Measurements from ENCODE around the gene MPP1. TPM values are rescaled to one million over a fixed set of nuclear protein-coding genes. Genes with fewer than 3 reads are reported as not detected.
A peak's percentile ranks its signal among the peaks of the same experiment; 100 is the strongest.

MPP1 gene
- polyA plus RNA-seq (2013, experiment 1 of 2): 0.39 TPM
- polyA plus RNA-seq (2013, experiment 2 of 2): 0.37 TPM

DNA sequence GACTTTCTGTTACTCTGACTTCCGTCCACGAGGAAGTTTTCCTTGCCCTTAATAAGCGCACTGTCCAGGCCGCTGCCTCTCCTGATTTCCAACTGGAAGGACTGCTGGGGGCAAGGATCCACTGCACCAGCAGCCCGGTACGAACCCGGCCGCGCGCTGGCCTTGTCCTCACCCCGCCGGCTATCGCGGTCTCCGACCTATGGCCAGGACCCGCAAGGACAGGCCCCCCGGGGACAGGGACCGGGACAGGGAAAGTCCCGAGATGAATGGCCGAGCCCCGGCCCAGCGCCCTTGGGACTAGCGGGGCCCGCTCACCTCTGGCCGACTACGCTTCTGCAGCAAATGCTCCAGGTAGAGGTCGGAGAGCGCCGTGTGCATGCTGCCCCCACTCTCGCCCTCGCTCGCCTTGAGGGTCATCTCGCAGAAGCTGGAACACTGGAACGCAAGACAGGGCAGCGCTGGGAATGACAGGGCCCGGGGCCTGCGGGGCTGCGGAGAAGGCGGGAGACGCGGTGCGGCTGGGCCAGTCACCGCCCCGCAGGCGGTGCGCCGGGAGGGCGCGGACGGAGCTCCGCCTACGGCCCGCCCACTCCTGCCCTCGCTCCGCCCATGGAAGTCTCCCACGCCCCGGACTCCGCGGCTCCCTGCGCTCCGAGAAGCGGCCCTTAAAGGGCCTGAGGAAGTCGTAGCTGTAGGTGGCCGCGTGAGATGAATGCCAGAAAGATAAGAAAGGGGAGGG, at the start of gene MPP1:
MPP1 (minus strand) TSS at position 529 of the 739 bp plus-strand sequence; CDS start at position 417, 112 bp downstream.
- Histone ChIP-seq H2BK12ac (ENCODE audit: low read length) (no peak within 1 kb of the TSS), H3K14ac (ENCODE audit: low read length) (peak within 1 kb of the TSS; percentile 63), H4K8ac (ENCODE audit: low read depth, low read length) (no peak within 1 kb of the TSS), H3K18ac (ENCODE audit: low read length) (peak within 1 kb of the TSS; percentile 38), H2AK5ac (ENCODE audit: low read depth, low read length) (no peak within 1 kb of the TSS), H4K91ac (ENCODE audit: low read depth, low read length, poor library complexity) (no peak within 1 kb of the TSS), H3K4me3 (ENCODE audit: low read length in 2 of 2) (peak within 1 kb of the TSS; percentile 39 to 76), H3K9ac (ENCODE audit: low read depth, low read length, poor library complexity) (peak within 1 kb of the TSS; percentile 50), H3K27me3 (ENCODE audit: control insufficient read depth in 3 of 3, insufficient read depth in 3 of 3, low read depth in 1 of 3, low read length in 3 of 3) (peaks cover 0 to 81% (median 44%) of the 10 kb centered on the region in 3 experiments), H3K9me3 (replicated peaks in 1 of 2; ENCODE audit: control insufficient read depth in 2 of 2, insufficient read depth in 1 of 2, low read depth in 1 of 2, low read length in 2 of 2) (peaks cover 0 to 19% of the 10 kb centered on the region in 2 donors), H3K36me3 (replicated peaks in 1 of 2; ENCODE audit: control insufficient read depth in 2 of 2, insufficient read depth in 2 of 2, low read length in 2 of 2) (no peaks in the 10 kb centered on the region), H2BK120ac (ENCODE audit: low read depth, low read length) (no peak within 1 kb of the TSS), H2BK5ac (ENCODE audit: low read length) (no peak within 1 kb of the TSS), H2BK15ac (ENCODE audit: low read length) (no peak within 1 kb of the TSS), H3K4ac (ENCODE audit: low read length) (no peak within 1 kb of the TSS), H3K4me1 (ENCODE audit: control insufficient read depth in 2 of 2, insufficient read depth in 1 of 2, low read depth in 1 of 2, low read length in 2 of 2) (peaks cover 3 to 4% of the 10 kb centered on the region in 2 donors), H3K79me1 (ENCODE audit: low read depth, low read length) (no peaks in the 10 kb centered on the region), H2AFZ (ENCODE audit: low read length) (peak within 1 kb of the TSS; percentile 74), H3K27ac (replicated peaks; ENCODE audit: low read length) (no peak within 1 kb of the TSS), H3K4me2 (ENCODE audit: insufficient read depth, low read length, poor library complexity, severe bottlenecking) (peak within 1 kb of the TSS; percentile 77), H3K23ac (ENCODE audit: low read depth, low read length, poor library complexity) (no peak within 1 kb of the TSS)
- peak; percentile 53 for DNase-seq (ENCODE audit: low spot score)
- no CpG with 5 or more reads among the region's 65 CpGs for WGBS, 2 donors (ENCODE audit: extremely low coverage in 2 of 2, insufficient read length in 2 of 2, insufficient replicate concordance in 1 of 2)

DNA sequence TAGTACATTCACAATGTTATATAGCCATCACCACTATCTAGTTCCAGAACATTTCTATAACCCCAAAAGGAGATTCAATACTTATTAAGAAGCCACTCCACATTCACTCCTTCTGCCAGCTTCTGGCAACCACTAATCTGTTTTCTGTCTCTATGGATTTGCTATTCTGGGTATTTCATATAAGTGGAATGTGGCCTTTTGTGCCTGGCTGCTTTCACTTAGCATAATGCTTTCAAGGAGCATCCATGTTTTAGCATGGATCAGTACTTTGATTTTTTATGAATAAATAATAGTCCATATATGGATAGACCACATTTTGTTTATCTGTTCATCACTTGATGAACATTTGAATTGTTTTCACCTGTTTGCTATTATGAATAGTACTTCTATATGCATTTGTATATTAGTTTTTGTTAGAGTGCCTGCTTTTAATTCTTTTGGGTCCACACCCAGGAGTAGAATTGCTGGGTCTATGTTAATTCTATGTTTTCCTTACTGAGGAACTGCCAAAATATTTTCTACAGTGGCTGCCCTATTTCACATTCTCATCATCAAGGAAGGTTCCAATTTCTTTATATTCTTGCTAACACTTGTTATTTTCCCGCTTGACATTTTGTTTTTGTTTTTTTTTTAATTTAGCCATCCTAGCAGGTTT, 45.8 kb upstream of the MPP1 start:
- no peaks in the 10 kb centered on the region for H3K27me3 ChIP-seq (ENCODE audit: control insufficient read depth in 3 of 3, insufficient read depth in 3 of 3, low read depth in 1 of 3, low read length in 3 of 3)
- H3K4me3 ChIP-seq (ENCODE audit: low read length in 2 of 2): no peak overlapping the region
- H4K91ac ChIP-seq (ENCODE audit: low read depth, low read length, poor library complexity): no peak overlapping the region
- H4K8ac ChIP-seq (ENCODE audit: low read depth, low read length): no peak overlapping the region
- no peaks in the 10 kb centered on the region for H3K36me3 ChIP-seq (replicated peaks in 1 of 2; ENCODE audit: control insufficient read depth in 2 of 2, insufficient read depth in 2 of 2, low read length in 2 of 2)
- no peak overlapping the region for H3K27ac ChIP-seq (replicated peaks; ENCODE audit: low read length)
- H2BK12ac ChIP-seq (ENCODE audit: low read length): no peak overlapping the region
- no peak overlapping the region for H3K18ac ChIP-seq (ENCODE audit: low read length)
- WGBS, 2 donors (ENCODE audit: extremely low coverage in 2 of 2, insufficient read length in 2 of 2, insufficient replicate concordance in 1 of 2): no CpG with 5 or more reads among the region's 1 CpG
- no peak overlapping the region for H3K4me2 ChIP-seq (ENCODE audit: insufficient read depth, low read length, poor library complexity, severe bottlenecking)
- DNase-seq (ENCODE audit: low spot score): no peak
- H2BK120ac ChIP-seq (ENCODE audit: low read depth, low read length): no peak overlapping the region
- no peaks in the 10 kb centered on the region for H3K9me3 ChIP-seq (replicated peaks in 1 of 2; ENCODE audit: control insufficient read depth in 2 of 2, insufficient read depth in 1 of 2, low read depth in 1 of 2, low read length in 2 of 2)
- H3K9ac ChIP-seq (ENCODE audit: low read depth, low read length, poor library complexity): no peak overlapping the region
- H3K79me1 ChIP-seq (ENCODE audit: low read depth, low read length): no peaks in the 10 kb centered on the region
- H2BK5ac ChIP-seq (ENCODE audit: low read length): no peak overlapping the region
- no peak overlapping the region for H3K4ac ChIP-seq (ENCODE audit: low read length)
- no peak overlapping the region for H2AFZ ChIP-seq (ENCODE audit: low read length)
- no peaks in the 10 kb centered on the region for H3K4me1 ChIP-seq (ENCODE audit: control insufficient read depth in 2 of 2, insufficient read depth in 1 of 2, low read depth in 1 of 2, low read length in 2 of 2)
- no peak overlapping the region for H3K23ac ChIP-seq (ENCODE audit: low read depth, low read length, poor library complexity)
- H3K14ac ChIP-seq (ENCODE audit: low read length): no peak overlapping the region
- H2AK5ac ChIP-seq (ENCODE audit: low read depth, low read length): no peak overlapping the region
- H2BK15ac ChIP-seq (ENCODE audit: low read length): no peak overlapping the region

DNA sequence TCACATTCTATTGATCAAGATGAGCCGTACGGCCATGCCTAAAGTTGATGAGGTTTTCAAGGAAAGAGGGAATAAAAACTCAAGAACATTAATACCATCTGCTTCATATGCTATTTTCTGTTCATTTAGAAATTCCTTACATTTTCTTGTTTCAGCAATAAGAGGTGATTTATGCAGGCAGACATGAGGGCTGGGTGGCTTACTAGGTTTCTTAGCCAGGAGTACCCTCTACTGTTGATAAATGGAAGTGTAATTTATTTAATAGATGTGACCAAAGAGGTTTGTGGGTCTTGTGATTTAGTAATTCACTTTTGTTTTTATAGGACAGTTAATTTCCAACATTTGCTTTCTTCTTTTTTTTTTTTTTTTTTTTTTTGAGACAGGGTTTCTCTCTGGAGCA, 35.6 kb upstream of the MPP1 start:
- H3K27me3 ChIP-seq (ENCODE audit: control insufficient read depth in 3 of 3, insufficient read depth in 3 of 3, low read depth in 1 of 3, low read length in 3 of 3): peaks cover 0 to 11% (median 0%) of the 10 kb centered on the region in 3 experiments
- H2BK120ac ChIP-seq (ENCODE audit: low read depth, low read length): no peak overlapping the region
- H4K91ac ChIP-seq (ENCODE audit: low read depth, low read length, poor library complexity): no peak overlapping the region
- no peak overlapping the region for H3K18ac ChIP-seq (ENCODE audit: low read length)
- H3K4me3 ChIP-seq (ENCODE audit: low read length in 2 of 2): no peak overlapping the region
- H3K9me3 ChIP-seq (replicated peaks in 1 of 2; ENCODE audit: control insufficient read depth in 2 of 2, insufficient read depth in 1 of 2, low read depth in 1 of 2, low read length in 2 of 2): peaks cover 0 to 4% of the 10 kb centered on the region in 2 donors
- H2AFZ ChIP-seq (ENCODE audit: low read length): no peak overlapping the region
- DNase-seq (ENCODE audit: low spot score): no peak
- H3K79me1 ChIP-seq (ENCODE audit: low read depth, low read length): no peaks in the 10 kb centered on the region
- no peak overlapping the region for H2AK5ac ChIP-seq (ENCODE audit: low read depth, low read length)
- H2BK12ac ChIP-seq (ENCODE audit: low read length): no peak overlapping the region
- no peak overlapping the region for H2BK15ac ChIP-seq (ENCODE audit: low read length)
- H3K4me1 ChIP-seq (ENCODE audit: control insufficient read depth in 2 of 2, insufficient read depth in 1 of 2, low read depth in 1 of 2, low read length in 2 of 2): no peaks in the 10 kb centered on the region
- H3K27ac ChIP-seq (replicated peaks; ENCODE audit: low read length): no peak overlapping the region
- H3K36me3 ChIP-seq (replicated peaks in 1 of 2; ENCODE audit: control insufficient read depth in 2 of 2, insufficient read depth in 2 of 2, low read length in 2 of 2): no peaks in the 10 kb centered on the region
- H3K9ac ChIP-seq (ENCODE audit: low read depth, low read length, poor library complexity): no peak overlapping the region
- H4K8ac ChIP-seq (ENCODE audit: low read depth, low read length): no peak overlapping the region
- H3K23ac ChIP-seq (ENCODE audit: low read depth, low read length, poor library complexity): no peak overlapping the region
- no peak overlapping the region for H3K4me2 ChIP-seq (ENCODE audit: insufficient read depth, low read length, poor library complexity, severe bottlenecking)
- H3K4ac ChIP-seq (ENCODE audit: low read length): no peak overlapping the region
- no peak overlapping the region for H2BK5ac ChIP-seq (ENCODE audit: low read length)
- no CpG with 5 or more reads among the region's 2 CpGs for WGBS, 2 donors (ENCODE audit: extremely low coverage in 2 of 2, insufficient read length in 2 of 2, insufficient replicate concordance in 1 of 2)
- H3K14ac ChIP-seq (ENCODE audit: low read length): no peak overlapping the region

DNA sequence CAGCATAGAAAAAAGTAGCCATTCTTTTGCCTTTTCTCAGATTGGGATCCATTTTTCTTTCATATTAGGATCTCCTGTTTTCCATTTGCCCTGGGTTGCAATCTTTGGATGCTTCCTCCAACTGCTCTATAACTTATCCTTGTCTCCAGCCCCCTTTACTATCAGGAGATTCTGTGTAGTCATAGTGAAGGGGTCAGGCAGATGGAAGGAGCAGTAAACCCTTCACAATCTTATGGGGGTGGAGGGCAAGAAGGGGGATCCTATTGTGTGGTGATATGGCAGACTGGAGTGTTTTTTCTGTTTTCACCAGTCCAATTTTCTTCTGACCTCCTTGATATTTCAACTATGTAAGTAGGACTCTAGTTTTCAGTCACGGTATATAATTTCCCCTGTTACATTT, 30.9 kb upstream of the MPP1 start:
- H3K27ac ChIP-seq (replicated peaks; ENCODE audit: low read length): no peak overlapping the region

More for the DNA sequence above, 30.9 kb upstream of the MPP1 start:
- Histone ChIP-seq H3K79me1 (ENCODE audit: low read depth, low read length) (no peaks in the 10 kb centered on the region), H4K91ac (ENCODE audit: low read depth, low read length, poor library complexity) (no peak overlapping the region), H2BK15ac (ENCODE audit: low read length) (no peak overlapping the region), H3K14ac (ENCODE audit: low read length) (no peak overlapping the region), H3K4ac (ENCODE audit: low read length) (no peak overlapping the region), H3K23ac (ENCODE audit: low read depth, low read length, poor library complexity) (no peak overlapping the region), H3K18ac (ENCODE audit: low read length) (no peak overlapping the region), H2BK12ac (ENCODE audit: low read length) (no peak overlapping the region), H2BK5ac (ENCODE audit: low read length) (no peak overlapping the region), H3K4me3 (ENCODE audit: low read length in 2 of 2) (no peak overlapping the region), H2AFZ (ENCODE audit: low read length) (no peak overlapping the region), H3K4me2 (ENCODE audit: insufficient read depth, low read length, poor library complexity, severe bottlenecking) (no peak overlapping the region), H2AK5ac (ENCODE audit: low read depth, low read length) (no peak overlapping the region), H3K27me3 (ENCODE audit: control insufficient read depth in 3 of 3, insufficient read depth in 3 of 3, low read depth in 1 of 3, low read length in 3 of 3) (peaks cover 0 to 27% (median 0%) of the 10 kb centered on the region in 3 experiments), H3K4me1 (ENCODE audit: control insufficient read depth in 2 of 2, insufficient read depth in 1 of 2, low read depth in 1 of 2, low read length in 2 of 2) (no peaks in the 10 kb centered on the region), H3K36me3 (replicated peaks in 1 of 2; ENCODE audit: control insufficient read depth in 2 of 2, insufficient read depth in 2 of 2, low read length in 2 of 2) (no peaks in the 10 kb centered on the region), H3K9me3 (replicated peaks in 1 of 2; ENCODE audit: control insufficient read depth in 2 of 2, insufficient read depth in 1 of 2, low read depth in 1 of 2, low read length in 2 of 2) (peaks cover 0 to 4% of the 10 kb centered on the region in 2 donors), H2BK120ac (ENCODE audit: low read depth, low read length) (no peak overlapping the region), H4K8ac (ENCODE audit: low read depth, low read length) (no peak overlapping the region), H3K9ac (ENCODE audit: low read depth, low read length, poor library complexity) (no peak overlapping the region)
- no peak for DNase-seq (ENCODE audit: low spot score)
- no CpG with 5 or more reads among the region's 1 CpG for WGBS, 2 donors (ENCODE audit: extremely low coverage in 2 of 2, insufficient read length in 2 of 2, insufficient replicate concordance in 1 of 2)

Measured in neuronal stem cell (in vitro differentiated cells).